Activated T-helper 2 cell treated with anti-CD3 and anti-CD28 coated beads, Interferon-gamma antibody, Interleukin-2, Interleukin-4, amounts not matched to agents 10 μg/mL and 5 μg/mL and 100 μg/mL, durations not matched to agents 14 hours and 24 hours and 36 hours (primary cell): Measurements from ENCODE around the gene ZNF488. TPM values are rescaled to one million over a fixed set of nuclear protein-coding genes. Genes with fewer than 3 reads are reported as not detected.

ENCODE experiments used
- DNase-seq: peaks from one replicate; pipeline ENCODE4 v3.0.0; 2021; ENCODE audit warnings: low spot score
- H3K27ac Mint-ChIP-seq: one replicate; pipeline ENCODE4 v1.8.0; 2021; ENCODE audit warnings: mixed read lengths
- H3K27me3 Mint-ChIP-seq: one replicate; pipeline ENCODE4 v1.8.0; 2021; ENCODE audit warnings: low read depth, mixed read lengths
- H3K36me3 Mint-ChIP-seq: one replicate; pipeline ENCODE4 v1.8.0; 2021; ENCODE audit warnings: low read depth, mixed read lengths
- H3K4me1 Mint-ChIP-seq: one replicate; pipeline ENCODE4 v1.8.0; 2021; ENCODE audit warnings: low read depth, mixed read lengths
- H3K4me3 Mint-ChIP-seq: one replicate; pipeline ENCODE4 v1.8.0; 2021; ENCODE audit warnings: low read depth, mild to moderate bottlenecking, moderate library complexity, mixed read lengths
- H3K9me3 Mint-ChIP-seq: one replicate; pipeline ENCODE4 v1.8.0; 2021; ENCODE audit warnings: mixed read lengths
- intact Hi-C: fragments of 100-400 bp; cut with micrococcal nuclease; formaldehyde crosslinking; loops from one replicate; pipeline ENCODE4 v1.15.1; 2023
- total RNA-seq: library from RNA; stranded (reverse); gene quantifications from 2 replicates; pipeline ENCODE4 v1.2.3, GENCODE V29; 2022

Gene ZNF488
- total RNA-seq, 1 donor from 2014 or later, result 1.7 TPM

DNA sequence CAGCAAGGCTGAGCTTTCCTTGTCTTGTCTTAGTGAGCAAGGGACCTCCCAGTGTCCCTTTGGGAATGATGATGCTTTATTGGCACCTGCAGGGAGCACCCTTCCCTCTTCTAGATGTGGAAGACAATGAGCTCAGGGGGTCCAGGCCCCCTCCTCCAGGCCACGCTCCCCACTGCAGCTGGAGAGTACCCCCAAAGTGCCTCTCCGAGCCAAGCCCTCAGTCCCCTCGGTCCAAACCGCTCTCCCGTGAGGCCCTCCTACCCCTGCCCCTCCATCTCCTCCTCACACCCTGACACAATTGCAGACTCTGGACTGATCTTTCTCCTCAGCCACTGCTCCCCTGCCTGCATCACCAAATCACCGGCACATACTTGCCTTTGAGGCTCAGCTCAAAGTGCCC lies 19.2 kb downstream of the ZNF488 start:
- H3K4me1 Mint-ChIP-seq, result peaks cover 2% of the 10 kb centered on the region

DNA sequence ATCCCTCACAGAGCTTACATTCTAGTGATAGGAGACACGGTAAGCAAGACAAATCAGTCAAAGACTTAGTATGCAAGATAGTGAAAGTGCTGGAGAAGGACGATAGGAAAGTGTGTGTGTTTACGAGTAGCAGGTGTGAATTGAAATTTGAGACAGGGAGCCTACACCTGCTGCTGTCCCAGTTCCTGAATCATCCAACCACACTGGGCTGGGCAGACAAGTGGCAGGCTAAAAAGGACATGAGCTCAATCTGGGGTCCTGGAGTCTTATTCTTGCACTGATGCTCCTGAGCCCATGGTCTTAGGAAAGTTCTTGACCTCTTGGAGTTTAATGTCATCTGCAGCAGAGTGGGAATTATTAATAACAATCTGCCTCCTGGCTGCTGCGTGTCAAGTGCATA lies 19.7 kb downstream of the ZNF488 start:
- intact Hi-C loops, result no loop called here
- Mint-ChIP-seq H3K27me3 (no peaks in the 10 kb centered on the region), H3K4me1 (peaks cover 2% of the 10 kb centered on the region), H3K9me3 (no peaks in the 10 kb centered on the region), H3K4me3 (no peak overlapping the region), H3K27ac (no peak overlapping the region), H3K36me3 (no peaks in the 10 kb centered on the region)
- DNase-seq, result no peak

More for the DNA sequence above, 19.2 kb downstream of the ZNF488 start:
- no peak overlapping the region for H3K27ac Mint-ChIP-seq
- intact Hi-C loops, result no loop called here
- no peaks in the 10 kb centered on the region for H3K27me3 Mint-ChIP-seq
- H3K36me3 Mint-ChIP-seq, result no peaks in the 10 kb centered on the region
- DNase-seq, result no peak
- no peaks in the 10 kb centered on the region for H3K9me3 Mint-ChIP-seq
- H3K4me3 Mint-ChIP-seq, result no peak overlapping the region

DNA sequence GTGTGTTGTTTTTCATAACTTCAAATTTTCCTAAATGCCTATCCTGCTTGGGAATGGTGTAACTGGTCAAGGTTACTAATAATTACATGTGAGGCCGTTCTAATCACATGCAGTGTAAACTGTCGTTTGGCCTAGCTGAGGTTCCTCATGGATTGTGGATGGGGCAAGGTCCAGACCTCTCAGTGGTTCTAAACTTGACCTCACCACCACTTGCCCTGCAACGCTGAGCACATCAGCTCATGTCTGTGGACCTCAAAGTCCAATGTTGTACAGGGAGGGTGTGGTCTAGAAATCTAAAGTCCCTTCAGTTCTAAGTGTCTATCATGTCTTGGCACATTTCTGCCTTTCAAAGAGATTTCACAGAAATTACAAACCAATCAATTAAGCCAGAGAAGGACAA lies 20.3 kb downstream of the ZNF488 start:
- Mint-ChIP-seq H3K4me3 (no peak overlapping the region), H3K4me1 (peaks cover 2% of the 10 kb centered on the region), H3K27ac (no peak overlapping the region), H3K27me3 (no peaks in the 10 kb centered on the region), H3K36me3 (no peaks in the 10 kb centered on the region), H3K9me3 (no peaks in the 10 kb centered on the region)
- DNase-seq, result no peak
- intact Hi-C loops, result no loop called here

DNA sequence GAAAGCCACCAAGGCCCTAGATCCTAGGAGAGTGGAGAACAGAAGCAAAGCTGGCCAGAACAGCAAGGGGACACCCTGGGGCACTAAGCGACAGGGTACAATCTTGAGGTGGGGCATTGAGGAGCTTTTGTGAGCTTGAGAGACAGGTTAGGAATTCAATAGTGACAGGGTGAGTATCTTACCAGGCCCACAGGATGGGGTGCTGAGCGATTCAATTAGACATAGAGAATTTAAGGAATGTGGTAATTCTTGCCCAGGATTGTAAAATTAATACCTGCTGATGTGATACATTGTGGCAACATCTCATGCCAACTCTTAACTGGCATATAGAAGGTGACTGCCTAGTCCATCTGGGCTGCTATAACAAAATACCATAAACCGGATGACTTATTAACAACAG lies 21.9 kb downstream of the ZNF488 start:
- DNase-seq, result no peak
- no peaks in the 10 kb centered on the region for H3K36me3 Mint-ChIP-seq
- no peaks in the 10 kb centered on the region for H3K27me3 Mint-ChIP-seq
- intact Hi-C loops, result no loop called here
- no peak overlapping the region for H3K4me3 Mint-ChIP-seq
- H3K9me3 Mint-ChIP-seq, result no peaks in the 10 kb centered on the region
- peaks cover 2% of the 10 kb centered on the region for H3K4me1 Mint-ChIP-seq
- no peak overlapping the region for H3K27ac Mint-ChIP-seq

DNA sequence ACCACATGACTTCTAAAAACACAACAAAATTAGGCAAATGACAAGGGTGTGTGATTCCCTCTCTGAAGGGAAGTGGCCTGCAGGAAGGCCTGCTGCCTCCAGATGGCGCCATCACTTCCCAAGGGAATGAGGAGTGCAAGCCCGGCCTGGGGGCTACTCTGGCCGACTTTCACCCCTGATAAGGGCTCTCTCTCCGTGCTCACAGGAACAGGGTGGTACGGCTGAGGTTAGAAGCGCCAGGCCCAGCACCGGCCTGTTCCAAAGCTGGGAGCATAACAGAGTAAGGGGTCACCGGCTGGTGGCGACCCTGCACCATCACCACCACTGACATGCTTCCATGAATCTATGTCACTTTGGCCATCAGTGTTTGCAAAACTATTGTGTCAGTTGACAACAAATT lies 22.8 kb downstream of the ZNF488 start:
- Mint-ChIP-seq H3K27ac (no peak overlapping the region), H3K36me3 (no peaks in the 10 kb centered on the region), H3K4me3 (no peak overlapping the region), H3K9me3 (no peaks in the 10 kb centered on the region), H3K4me1 (peaks cover 2% of the 10 kb centered on the region), H3K27me3 (no peaks in the 10 kb centered on the region)
- intact Hi-C loops, result no loop called here
- DNase-seq, result no peak

DNA sequence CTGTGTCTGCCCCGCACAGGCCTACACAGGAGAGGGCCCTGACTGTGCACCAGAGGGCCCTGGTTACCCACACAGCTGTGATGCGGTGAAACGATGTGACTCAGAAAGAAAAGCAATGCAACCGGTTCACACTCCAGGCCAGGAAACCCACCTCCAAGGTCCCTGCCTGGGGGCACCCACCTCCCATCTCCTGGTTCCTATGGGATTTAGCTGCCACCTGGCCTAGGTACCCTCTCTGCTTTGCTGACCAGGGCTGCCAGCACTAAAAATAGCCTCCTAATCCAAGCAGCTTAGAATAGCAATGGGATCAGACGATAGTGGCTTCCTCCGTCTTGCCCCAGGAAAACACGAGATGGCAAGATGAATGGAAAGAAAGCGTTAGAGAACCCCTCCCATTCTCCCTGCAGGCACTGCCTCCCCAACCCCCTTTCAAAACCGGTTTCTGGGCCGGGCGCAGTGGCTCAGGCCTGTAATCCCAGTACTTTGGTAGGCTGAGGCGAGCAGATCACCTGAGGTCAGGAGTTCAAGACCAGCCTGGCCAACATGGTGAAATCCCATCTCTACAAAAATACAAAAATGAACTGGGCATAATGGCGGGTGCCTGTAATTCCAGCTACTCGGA lies 23.6 kb downstream of the ZNF488 start:
- Mint-ChIP-seq H3K4me3 (no peak overlapping the region), H3K27me3 (no peaks in the 10 kb centered on the region), H3K9me3 (no peaks in the 10 kb centered on the region), H3K36me3 (no peaks in the 10 kb centered on the region), H3K27ac (no peak overlapping the region), H3K4me1 (peaks cover 2% of the 10 kb centered on the region)
- intact Hi-C loops, result no loop called here
- no peak for DNase-seq

DNA sequence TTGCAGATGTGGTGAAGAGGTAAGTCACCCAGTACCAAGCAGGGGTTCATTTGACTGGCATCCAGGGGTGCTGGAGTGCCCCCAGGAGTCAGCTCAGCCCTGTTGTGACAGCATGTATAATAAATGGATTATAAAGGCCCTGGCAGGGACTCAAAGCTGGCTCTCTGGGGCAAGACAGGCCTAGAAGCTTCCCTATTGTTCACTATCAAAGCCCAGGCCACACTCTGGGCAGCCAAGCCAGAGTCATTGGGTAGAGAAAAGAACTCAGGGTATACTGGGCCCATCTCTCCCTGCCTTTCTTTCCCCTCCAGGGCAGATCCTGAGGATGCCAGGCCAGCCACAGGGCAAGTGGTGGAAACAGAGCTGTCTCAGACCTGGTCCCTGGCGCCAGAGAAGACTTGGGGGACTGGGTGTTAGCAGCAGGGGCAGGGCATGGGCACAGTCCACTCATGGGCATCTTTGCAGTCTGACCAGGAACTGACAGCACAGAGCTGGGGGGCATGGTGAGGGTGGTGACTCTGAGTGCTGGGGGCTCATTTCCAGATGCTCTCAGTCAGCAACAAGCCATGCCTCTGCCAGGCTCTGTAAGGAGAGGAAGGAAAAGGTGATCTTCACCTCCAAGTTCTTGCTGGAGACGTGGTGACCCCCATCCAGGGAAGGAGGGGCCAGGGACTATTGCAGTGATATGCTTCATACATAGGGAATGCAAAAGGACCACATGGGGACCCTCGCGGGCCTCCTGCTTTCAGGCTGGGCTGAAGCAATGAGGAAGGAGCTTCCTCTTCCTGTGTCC lies 24.3 kb downstream of the ZNF488 start:
- no peaks in the 10 kb centered on the region for H3K27me3 Mint-ChIP-seq
- no peak for DNase-seq
- no peak overlapping the region for H3K27ac Mint-ChIP-seq
- no peaks in the 10 kb centered on the region for H3K36me3 Mint-ChIP-seq
- H3K4me3 Mint-ChIP-seq, result no peak overlapping the region
- intact Hi-C loops, result no loop called here
- peaks cover 2% of the 10 kb centered on the region for H3K4me1 Mint-ChIP-seq
- no peaks in the 10 kb centered on the region for H3K9me3 Mint-ChIP-seq

DNA sequence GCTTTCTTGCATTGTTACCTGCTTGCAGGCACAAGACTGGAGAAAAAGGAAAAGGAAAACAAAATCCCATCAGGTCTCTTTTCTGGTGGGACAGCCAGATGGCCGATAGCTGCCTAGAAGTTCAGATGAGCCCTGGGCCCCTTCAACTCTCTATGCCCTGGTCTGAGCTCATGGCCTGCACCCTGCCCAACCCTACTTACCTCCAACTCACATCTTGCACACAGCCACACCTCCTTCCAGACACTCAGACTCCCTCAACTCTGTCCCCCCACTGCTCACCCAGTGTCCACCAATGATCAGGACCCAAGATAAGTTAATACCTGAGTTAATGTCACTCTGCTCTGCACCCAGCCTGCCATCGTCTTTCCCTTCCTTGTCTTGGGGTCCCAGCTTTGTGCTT lies 25.0 kb downstream of the ZNF488 start:
- Mint-ChIP-seq H3K9me3 (no peaks in the 10 kb centered on the region), H3K27ac (no peak overlapping the region), H3K4me3 (no peak overlapping the region), H3K36me3 (no peaks in the 10 kb centered on the region), H3K27me3 (no peaks in the 10 kb centered on the region), H3K4me1 (peaks cover 2% of the 10 kb centered on the region)
- no peak for DNase-seq
- intact Hi-C loops, result no loop called here

DNA sequence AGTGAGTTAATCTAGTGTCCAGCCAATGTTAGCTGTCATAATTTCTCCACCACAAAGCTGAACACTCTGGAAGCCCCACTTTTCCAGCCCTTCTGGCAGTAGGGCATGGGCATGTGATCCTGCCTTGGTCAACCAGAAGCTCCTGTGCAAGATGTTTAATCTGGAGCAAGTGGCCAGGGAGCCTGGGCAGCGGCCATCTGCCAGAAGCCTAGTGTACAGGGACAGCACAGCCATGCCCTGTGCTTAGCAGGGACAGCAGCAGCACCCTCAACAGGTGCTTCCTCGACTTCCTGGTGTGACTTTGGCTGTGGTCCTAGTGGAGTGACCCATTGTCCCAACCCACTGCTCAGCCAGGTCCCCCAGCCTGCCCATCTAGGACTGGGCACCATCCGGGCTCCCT lies 25.6 kb downstream of the ZNF488 start:
- H3K27ac Mint-ChIP-seq, result no peak overlapping the region
- no peak overlapping the region for H3K4me3 Mint-ChIP-seq
- H3K27me3 Mint-ChIP-seq, result no peaks in the 10 kb centered on the region
- H3K36me3 Mint-ChIP-seq, result no peaks in the 10 kb centered on the region
- H3K9me3 Mint-ChIP-seq, result no peaks in the 10 kb centered on the region
- DNase-seq, result no peak
- peaks cover 2% of the 10 kb centered on the region for H3K4me1 Mint-ChIP-seq
- intact Hi-C loops, result no loop called here

DNA sequence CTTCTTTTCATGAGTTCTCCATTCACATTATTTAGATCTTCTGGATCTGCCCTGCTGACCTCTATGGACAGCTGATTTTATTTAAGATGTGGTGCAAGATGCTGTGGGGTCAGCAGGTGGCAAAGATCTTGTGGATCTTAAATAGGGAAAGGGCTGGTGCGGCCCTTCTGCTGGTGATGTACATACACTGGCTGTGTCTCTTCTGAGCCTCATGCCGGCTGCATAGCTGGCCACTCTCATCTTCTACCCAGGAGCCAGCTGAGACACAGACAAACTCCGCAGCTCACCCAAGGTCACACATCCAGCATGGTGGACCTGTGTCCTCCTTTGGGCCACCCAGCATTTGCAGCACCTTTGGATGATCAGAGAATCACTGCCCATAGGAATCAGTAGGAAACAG lies 26.2 kb downstream of the ZNF488 start:
- Mint-ChIP-seq H3K36me3 (no peaks in the 10 kb centered on the region), H3K27me3 (no peaks in the 10 kb centered on the region), H3K4me3 (no peak overlapping the region), H3K4me1 (peaks cover 2% of the 10 kb centered on the region), H3K9me3 (no peaks in the 10 kb centered on the region), H3K27ac (no peak overlapping the region)
- intact Hi-C loops, result no loop called here
- DNase-seq, result no peak

DNA sequence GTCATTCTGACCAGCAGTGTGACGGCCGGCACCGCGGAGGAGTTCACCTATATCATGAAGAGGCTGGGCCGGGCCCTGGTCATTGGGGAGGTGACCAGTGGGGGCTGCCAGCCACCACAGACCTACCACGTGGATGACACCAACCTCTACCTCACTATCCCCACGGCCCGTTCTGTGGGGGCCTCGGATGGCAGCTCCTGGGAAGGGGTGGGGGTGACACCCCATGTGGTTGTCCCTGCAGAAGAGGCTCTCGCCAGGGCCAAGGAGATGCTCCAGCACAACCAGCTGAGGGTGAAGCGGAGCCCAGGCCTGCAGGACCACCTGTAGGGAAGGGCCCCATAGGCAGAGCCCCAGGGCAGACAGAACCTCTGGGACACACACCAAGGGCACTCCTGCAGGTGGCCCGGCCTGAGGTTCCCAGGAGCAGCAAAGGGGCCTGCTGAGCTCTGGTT lies 26.9 kb downstream of the ZNF488 start:
- Mint-ChIP-seq H3K36me3 (no peaks in the 10 kb centered on the region), H3K9me3 (no peaks in the 10 kb centered on the region), H3K4me1 (peaks cover 2% of the 10 kb centered on the region), H3K27me3 (no peaks in the 10 kb centered on the region), H3K27ac (no peak overlapping the region), H3K4me3 (no peak overlapping the region)
- DNase-seq, result no peak
- intact Hi-C loops, result no loop called here

DNA sequence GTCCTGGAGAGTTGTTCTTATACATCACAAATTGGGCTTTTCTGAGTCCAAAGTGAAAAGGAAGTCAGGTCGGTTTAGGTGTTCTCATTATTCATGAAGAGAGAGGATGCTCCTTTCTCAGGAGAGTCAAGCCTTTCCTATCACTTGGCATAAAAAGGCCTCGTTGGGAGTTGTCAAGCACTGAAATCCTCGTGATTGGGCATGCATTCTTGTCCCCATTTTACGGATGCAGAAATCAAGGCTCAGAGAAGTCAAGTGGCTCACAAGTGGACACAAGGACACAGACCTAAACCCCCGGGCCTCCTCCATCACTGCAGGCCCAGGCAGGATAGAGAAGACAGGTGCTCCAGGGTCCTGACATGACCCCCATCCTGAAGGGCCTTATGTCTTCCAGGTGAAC lies 27.4 kb downstream of the ZNF488 start:
- Mint-ChIP-seq H3K4me3 (no peak overlapping the region), H3K9me3 (no peaks in the 10 kb centered on the region), H3K4me1 (peaks cover 2% of the 10 kb centered on the region), H3K27me3 (no peaks in the 10 kb centered on the region), H3K36me3 (no peaks in the 10 kb centered on the region), H3K27ac (no peak overlapping the region)
- intact Hi-C loops, result no loop called here
- no peak for DNase-seq

DNA sequence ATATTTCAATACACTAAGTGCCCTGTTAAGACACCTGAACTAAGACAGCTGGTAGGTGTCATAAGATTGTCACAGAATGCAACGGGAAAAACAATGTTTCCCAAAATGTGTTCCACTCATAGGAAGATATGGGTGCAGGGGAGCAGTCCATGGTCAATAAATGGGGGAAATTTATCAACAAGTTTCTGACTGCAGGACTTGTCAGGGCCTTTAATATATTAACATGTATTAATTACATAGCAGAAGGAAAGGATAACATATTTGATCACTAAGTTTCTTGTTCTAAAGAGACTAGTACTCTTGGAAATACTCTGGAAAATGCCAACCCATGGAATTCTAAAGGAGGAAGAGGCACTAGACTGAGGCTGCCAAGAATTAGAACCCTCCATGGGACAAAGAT lies 29.2 kb downstream of the ZNF488 start:
- no peaks in the 10 kb centered on the region for H3K9me3 Mint-ChIP-seq
- H3K36me3 Mint-ChIP-seq, result no peaks in the 10 kb centered on the region
- H3K4me3 Mint-ChIP-seq, result no peak overlapping the region
- H3K27me3 Mint-ChIP-seq, result no peaks in the 10 kb centered on the region
- H3K27ac Mint-ChIP-seq, result no peak overlapping the region
- intact Hi-C loops, result no loop called here
- H3K4me1 Mint-ChIP-seq, result no peaks in the 10 kb centered on the region
- no peak for DNase-seq
